Neural crest cell (in vitro differentiated cells): Measurements from ENCODE around the gene EFCC1. TPM values are rescaled to one million over a fixed set of nuclear protein-coding genes. Genes with fewer than 3 reads are reported as not detected.
A peak's percentile ranks its signal among the peaks of the same experiment; 100 is the strongest.

Experiments
- DNase-seq: peaks from one replicate; pipeline ENCODE4 v3.0.0; 2021; ENCODE audit warnings: low read depth, mixed read lengths, low spot score
- H3K27ac Mint-ChIP-seq: one replicate; pipeline ENCODE4 v1.8.0; 2021; ENCODE audit warnings: mild to moderate bottlenecking, mixed read lengths; ENCODE audit not compliant: unreplicated experiment
- H3K27me3 Mint-ChIP-seq: 2 replicates; pipeline ENCODE4 v1.8.0; 2021; ENCODE audit warnings: low read depth, mild to moderate bottlenecking, mixed read lengths
- H3K36me3 Mint-ChIP-seq: 2 replicates; pipeline ENCODE4 v1.8.0; 2021; ENCODE audit warnings: low read depth, mild to moderate bottlenecking, mixed read lengths
- H3K4me1 Mint-ChIP-seq: 2 replicates; pipeline ENCODE4 v1.8.0; 2021; ENCODE audit warnings: mixed read lengths
- H3K4me3 Mint-ChIP-seq: one replicate; pipeline ENCODE4 v1.8.0; 2021; ENCODE audit warnings: mild to moderate bottlenecking, mixed read lengths
- H3K9me3 Mint-ChIP-seq: 2 replicates; pipeline ENCODE4 v1.8.0; 2021; ENCODE audit warnings: mixed read lengths
- total RNA-seq: library from RNA; stranded (reverse); gene quantifications from 2 replicates; pipeline ENCODE4 v1.2.1, GENCODE V29; 2021
- TF ChIP-seq, protein P1 (sequence below): fragments of 200-600 bp; sonication (generic); conservative IDR thresholded peaks from 2 replicates; pipeline ENCODE4 v1.5.0; 2021; ENCODE audit warnings: antibody characterized with exemption, mild to moderate bottlenecking

Gene EFCC1
- total RNA-seq, 1 donor from 2014 or later, result 11.8 TPM

DNA sequence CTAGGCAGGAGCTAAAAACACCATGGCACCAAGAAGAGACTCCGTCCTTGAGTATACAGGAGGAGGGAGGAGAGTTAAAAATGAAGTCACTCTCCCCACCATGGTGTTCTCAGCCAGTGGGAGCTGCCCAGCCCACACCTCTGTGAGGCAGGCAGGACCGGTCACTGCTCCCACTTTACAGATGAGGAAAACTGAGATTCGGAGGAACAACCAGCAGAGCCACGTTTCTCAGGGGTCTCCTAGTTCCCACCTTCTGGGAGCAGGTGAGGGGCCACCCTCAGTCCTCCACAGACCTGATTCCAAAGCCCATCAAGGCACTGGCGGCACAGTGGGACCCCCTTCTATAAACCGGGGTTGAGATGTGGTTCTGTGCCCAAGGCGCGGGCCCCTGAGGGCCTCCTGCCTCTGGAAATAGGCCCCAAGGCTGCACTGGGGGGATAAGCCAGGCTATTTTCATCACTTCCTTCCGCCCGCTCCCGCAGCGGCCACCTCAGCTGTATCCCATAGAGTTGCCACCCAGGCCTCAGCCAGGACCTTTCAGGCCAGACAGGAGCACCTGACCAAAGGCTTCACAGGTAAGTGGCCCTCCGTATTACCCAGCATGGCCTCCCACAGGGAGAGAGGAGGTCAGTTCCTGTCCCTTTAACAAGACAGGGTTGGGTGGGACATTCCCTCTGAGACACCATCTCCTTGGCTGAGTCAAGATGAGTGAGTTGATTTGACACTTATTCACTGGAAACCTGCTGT lies 59.3 kb downstream of the EFCC1 start, which contains the start of gene GP9:
Gene GP9, plus strand, starts transcription at position 504 of the 747 bp plus-strand sequence. CDS start 961 bp downstream, outside the sequence.
- no peaks in the 10 kb centered on the region for H3K9me3 Mint-ChIP-seq
- TF ChIP-seq, protein P1, sequence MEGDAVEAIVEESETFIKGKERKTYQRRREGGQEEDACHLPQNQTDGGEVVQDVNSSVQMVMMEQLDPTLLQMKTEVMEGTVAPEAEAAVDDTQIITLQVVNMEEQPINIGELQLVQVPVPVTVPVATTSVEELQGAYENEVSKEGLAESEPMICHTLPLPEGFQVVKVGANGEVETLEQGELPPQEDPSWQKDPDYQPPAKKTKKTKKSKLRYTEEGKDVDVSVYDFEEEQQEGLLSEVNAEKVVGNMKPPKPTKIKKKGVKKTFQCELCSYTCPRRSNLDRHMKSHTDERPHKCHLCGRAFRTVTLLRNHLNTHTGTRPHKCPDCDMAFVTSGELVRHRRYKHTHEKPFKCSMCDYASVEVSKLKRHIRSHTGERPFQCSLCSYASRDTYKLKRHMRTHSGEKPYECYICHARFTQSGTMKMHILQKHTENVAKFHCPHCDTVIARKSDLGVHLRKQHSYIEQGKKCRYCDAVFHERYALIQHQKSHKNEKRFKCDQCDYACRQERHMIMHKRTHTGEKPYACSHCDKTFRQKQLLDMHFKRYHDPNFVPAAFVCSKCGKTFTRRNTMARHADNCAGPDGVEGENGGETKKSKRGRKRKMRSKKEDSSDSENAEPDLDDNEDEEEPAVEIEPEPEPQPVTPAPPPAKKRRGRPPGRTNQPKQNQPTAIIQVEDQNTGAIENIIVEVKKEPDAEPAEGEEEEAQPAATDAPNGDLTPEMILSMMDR, result no peak
- DNase-seq, result no peak
- H3K4me1 Mint-ChIP-seq, result no peaks in the 10 kb centered on the region
- no peak within 1 kb of the TSS for H3K4me3 Mint-ChIP-seq
- H3K27me3 Mint-ChIP-seq, result no peaks in the 10 kb centered on the region
- H3K27ac Mint-ChIP-seq, result no peak within 1 kb of the TSS
- no peaks in the 10 kb centered on the region for H3K36me3 Mint-ChIP-seq

- TF ChIP-seq, protein P1, result no peak
- Mint-ChIP-seq H3K9me3 (no peaks in the 10 kb centered on the region), H3K4me1 (no peaks in the 10 kb centered on the region), H3K4me3 (no peak overlapping the region), H3K36me3 (no peaks in the 10 kb centered on the region), H3K27ac (no peak overlapping the region), H3K27me3 (no peaks in the 10 kb centered on the region)
- DNase-seq, result no peak
Observed at GRCh38 chr3:129061023-129061887, 60.2 kb downstream of the EFCC1 start.

GRCh38 chr3:129061888-129062834 lies 61.1 kb downstream of the EFCC1 start:
- Mint-ChIP-seq H3K27me3 (no peaks in the 10 kb centered on the region), H3K4me3 (no peak overlapping the region), H3K27ac (no peak overlapping the region), H3K4me1 (no peaks in the 10 kb centered on the region), H3K36me3 (no peaks in the 10 kb centered on the region), H3K9me3 (no peaks in the 10 kb centered on the region)
- DNase-seq, result no peak
- TF ChIP-seq, protein P1, result no peak

- Mint-ChIP-seq H3K4me1 (no peaks in the 10 kb centered on the region), H3K4me3 (no peak overlapping the region), H3K36me3 (no peaks in the 10 kb centered on the region), H3K27ac (peak overlapping the region; percentile 75), H3K9me3 (no peaks in the 10 kb centered on the region), H3K27me3 (no peaks in the 10 kb centered on the region)
- TF ChIP-seq, protein P1, result no peak
- no peak for DNase-seq
Observed at GRCh38 chr3:129063091-129063640, 62.1 kb downstream of the EFCC1 start.
